ENCODE measurements around the gene LTC4S. TPM values are rescaled to one million over a fixed set of nuclear protein-coding genes. Genes with fewer than 3 reads are reported as not detected.

LTC4S gene
- total RNA-seq, 4 donors from 2014 or later, result 4.6 to 6.9 (median 4.7) TPM; not detected in 1

- no peak for TF ChIP-seq CTCF (IDR thresholded peaks at IDR 0.05)
- TF ChIP-seq POLR2A (IDR thresholded peaks at IDR 0.05), result no peak
- 81 to 84% methylated on average over 8 to 10 of the region's 11 CpGs for WGBS, 2 donors
- Histone ChIP-seq H3K4me3 (no peak overlapping the region), H3K27ac (no peak overlapping the region), H3K36me3 (peaks cover 22 to 98% (median 35%) of the 10 kb centered on the region in 3 donors), H3K27me3 (no peaks in the 10 kb centered on the region), H3K4me1 (no peaks in the 10 kb centered on the region), H3K9me3 (no peaks in the 10 kb centered on the region)
- intact Hi-C loops (cut with DNase I), result no loop called here
- no peak for DNase-seq
Measured at GRCh38 chr5:179776411-179776938, 17.3 kb upstream of the LTC4S start.

GRCh38 chr5:179777456-179777855, 16.3 kb upstream of the LTC4S start:
- peaks cover 15 to 89% (median 26%) of the 10 kb centered on the region in 3 donors for H3K36me3 ChIP-seq
- no peak for DNase-seq
- 84 to 95% methylated on average over 3 to 8 of the region's 10 CpGs for WGBS, 2 donors
- no peak overlapping the region for H3K27ac ChIP-seq
- no peaks in the 10 kb centered on the region for H3K4me1 ChIP-seq
- no peaks in the 10 kb centered on the region for H3K27me3 ChIP-seq
- intact Hi-C loops (cut with DNase I), result no loop called here
- H3K9me3 ChIP-seq, result no peaks in the 10 kb centered on the region
- TF ChIP-seq CTCF (IDR thresholded peaks at IDR 0.05), result no peak
- no peak for TF ChIP-seq POLR2A (IDR thresholded peaks at IDR 0.05)
- H3K4me3 ChIP-seq, result no peak overlapping the region

GRCh38 chr5:179777909-179778308, 15.9 kb upstream of the LTC4S start:
- H3K9me3 ChIP-seq, result no peaks in the 10 kb centered on the region
- TF ChIP-seq CTCF (IDR thresholded peaks at IDR 0.05), result no peak
- no peak for TF ChIP-seq POLR2A (IDR thresholded peaks at IDR 0.05)
- peaks cover 12 to 84% (median 23%) of the 10 kb centered on the region in 3 donors for H3K36me3 ChIP-seq
- intact Hi-C loops (cut with DNase I), result no loop called here
- H3K27me3 ChIP-seq, result no peaks in the 10 kb centered on the region
- WGBS, 2 donors, result 77 to 78% methylated on average over 9 of the region's 9 CpGs
- no peak overlapping the region for H3K4me3 ChIP-seq
- H3K4me1 ChIP-seq, result no peaks in the 10 kb centered on the region
- no peak for DNase-seq
- H3K27ac ChIP-seq, result no peak overlapping the region

GRCh38 chr5:179778591-179778990, 15.2 kb upstream of the LTC4S start:
- WGBS, 2 donors, result 76 to 95% methylated on average over 5 of the region's 5 CpGs
- DNase-seq, result no peak
- Histone ChIP-seq H3K27me3 (no peaks in the 10 kb centered on the region), H3K4me3 (no peak overlapping the region), H3K4me1 (no peaks in the 10 kb centered on the region), H3K27ac (no peak overlapping the region), H3K36me3 (peaks cover 12 to 77% (median 18%) of the 10 kb centered on the region in 3 donors), H3K9me3 (no peaks in the 10 kb centered on the region)
- intact Hi-C loops (cut with DNase I), result no loop called here
- TF ChIP-seq POLR2A (IDR thresholded peaks at IDR 0.05) (no peak), CTCF (IDR thresholded peaks at IDR 0.05) (no peak)

- whole genome bisulfite sequencing, 2 donors, result 86 to 92% methylated on average over 3 to 4 of the region's 4 CpGs
- intact Hi-C loops (cut with DNase I), result no loop called here
- H3K4me1 ChIP-seq, result no peaks in the 10 kb centered on the region
- peaks cover 5 to 65% (median 7%) of the 10 kb centered on the region in 3 donors for H3K36me3 ChIP-seq
- no peak for TF ChIP-seq CTCF (IDR thresholded peaks at IDR 0.05)
- no peak for TF ChIP-seq POLR2A (IDR thresholded peaks at IDR 0.05)
- H3K4me3 ChIP-seq, result no peak overlapping the region
- no peaks in the 10 kb centered on the region for H3K27me3 ChIP-seq
- H3K27ac ChIP-seq, result no peak overlapping the region
- DNase-seq, result no peak
- H3K9me3 ChIP-seq, result no peaks in the 10 kb centered on the region
Measured at GRCh38 chr5:179779826-179780225, 14.0 kb upstream of the LTC4S start.

All from esophagus squamous epithelium (tissue), 5 donors.